ENCODE data around the gene PLCG1.

The PLCG1 gene

GRCh38 chr20:41135888-41136679, 1.3 kb upstream of the PLCG1 start:
- H3K4me1 ChIP-seq (ENCODE audit: low read length): peaks cover 67% of the 10 kb centered on the region
- H3K9ac ChIP-seq (ENCODE audit: low read length): peak overlapping the region; percentile 81
- peaks cover 29% of the 10 kb centered on the region for H4K20me1 ChIP-seq (ENCODE audit: insufficient read depth, low read length)
- H3K79me2 ChIP-seq (ENCODE audit: low read length): peaks cover 37% of the 10 kb centered on the region
- TF ChIP-seq CTCF (IDR thresholded peaks at IDR 0.05; ENCODE audit: low read depth, low read length) (no peak; the same call in 1 of the 2 replicates), EZH2phosphoT487 (IDR thresholded peaks at IDR 0.05; ENCODE audit: low read depth) (no peak)
- no peaks in the 10 kb centered on the region for H3K27me3 ChIP-seq (ENCODE audit: low read depth, low read length)
- H3K36me3 ChIP-seq (replicated peaks; ENCODE audit: low read depth, low read length): no peaks in the 10 kb centered on the region
- peak overlapping the region; percentile 82 for H3K4me3 ChIP-seq (ENCODE audit: low read length)
- no peaks in the 10 kb centered on the region for H3K9me3 ChIP-seq (ENCODE audit: insufficient read depth, low read length)
- no peak overlapping the region for H3K27ac ChIP-seq (ENCODE audit: low read length)
- peak overlapping the region; percentile 92 for H3K4me2 ChIP-seq (ENCODE audit: low read length)
- H2AFZ ChIP-seq (ENCODE audit: low read depth, low read length): peak overlapping the region; percentile 80

GRCh38 chr20:41137614-41138474, 501 bp downstream of the PLCG1 start:
- Histone ChIP-seq H3K4me3 (ENCODE audit: low read length) (peak overlapping the region; percentile 82), H3K27ac (ENCODE audit: low read length) (peak overlapping the region; percentile 43), H3K9ac (ENCODE audit: low read length) (peak overlapping the region; percentile 81), H3K27me3 (ENCODE audit: low read depth, low read length) (no peaks in the 10 kb centered on the region), H3K4me1 (ENCODE audit: low read length) (peaks cover 67% of the 10 kb centered on the region), H3K9me3 (ENCODE audit: insufficient read depth, low read length) (no peaks in the 10 kb centered on the region), H3K4me2 (ENCODE audit: low read length) (peak overlapping the region; percentile 93), H3K79me2 (ENCODE audit: low read length) (peaks cover 55% of the 10 kb centered on the region), H4K20me1 (ENCODE audit: insufficient read depth, low read length) (peaks cover 47% of the 10 kb centered on the region), H3K36me3 (replicated peaks; ENCODE audit: low read depth, low read length) (no peaks in the 10 kb centered on the region), H2AFZ (ENCODE audit: low read depth, low read length) (no peak overlapping the region)
- TF ChIP-seq CTCF (IDR thresholded peaks at IDR 0.05; ENCODE audit: low read depth, low read length) (no peak), EZH2phosphoT487 (IDR thresholded peaks at IDR 0.05; ENCODE audit: low read depth) (no peak)

- Histone ChIP-seq H3K27ac (ENCODE audit: low read length) (peak overlapping the region; percentile 43), H3K36me3 (replicated peaks; ENCODE audit: low read depth, low read length) (no peaks in the 10 kb centered on the region), H4K20me1 (ENCODE audit: insufficient read depth, low read length) (peaks cover 54% of the 10 kb centered on the region), H2AFZ (ENCODE audit: low read depth, low read length) (no peak overlapping the region), H3K4me3 (ENCODE audit: low read length) (peak overlapping the region; percentile 82), H3K4me2 (ENCODE audit: low read length) (peak overlapping the region; percentile 93), H3K4me1 (ENCODE audit: low read length) (peaks cover 64% of the 10 kb centered on the region), H3K9me3 (ENCODE audit: insufficient read depth, low read length) (no peaks in the 10 kb centered on the region), H3K9ac (ENCODE audit: low read length) (peak overlapping the region; percentile 81), H3K79me2 (ENCODE audit: low read length) (peaks cover 63% of the 10 kb centered on the region), H3K27me3 (ENCODE audit: low read depth, low read length) (no peaks in the 10 kb centered on the region)
- TF ChIP-seq CTCF (IDR thresholded peaks at IDR 0.05; ENCODE audit: low read depth, low read length): no peak
- no peak for TF ChIP-seq EZH2phosphoT487 (IDR thresholded peaks at IDR 0.05; ENCODE audit: low read depth)
Observed at GRCh38 chr20:41138475-41139226, 1.3 kb downstream of the PLCG1 start.
